WERI-Rb-1 (cell line): ENCODE data around the gene TLR4.

Source experiments
- DNase-seq: peaks from one replicate; pipeline ENCODE4 v3.0.0-alpha.2; 2020
- H3K27ac ChIP-seq: fragments of 250-450 bp; sonication (Bioruptor Pico); 2 replicates; pipeline ENCODE4 v1.5.1; 2020; ENCODE audit warnings: mild to moderate bottlenecking, moderate library complexity
- H3K27me3 ChIP-seq: fragments of 250-450 bp; sonication (Bioruptor Pico); 2 replicates; pipeline ENCODE4 v1.5.1; 2021; ENCODE audit warnings: mild to moderate bottlenecking, low read depth, moderate library complexity; ENCODE audit not compliant: insufficient read depth, severe bottlenecking
- H3K36me3 ChIP-seq: fragments of 250-450 bp; sonication (Bioruptor Pico); 2 replicates; pipeline ENCODE4 v1.5.1; 2020; ENCODE audit warnings: mild to moderate bottlenecking, moderate library complexity
- H3K4me3 ChIP-seq: 2 replicates; pipeline ENCODE4 v1.5.1; 2011; ENCODE audit warnings: low read depth, mild to moderate bottlenecking, control low read depth, low read length
- H3K9me3 ChIP-seq: fragments of 250-450 bp; sonication (Bioruptor Pico); 2 replicates; pipeline ENCODE4 v1.5.1; 2021; ENCODE audit warnings: mild to moderate bottlenecking, moderate library complexity; ENCODE audit not compliant: severe bottlenecking
- CTCF ChIP-seq: IDR thresholded peaks from 2 replicates; pipeline ENCODE4 v1.5.1; 2011; ENCODE audit warnings: low read depth, mild to moderate bottlenecking, control low read depth, inconsistent platforms, low read length

TLR4 gene

GRCh38 chr9:117671468-117671867, 32.7 kb upstream of the TLR4 start:
- H3K27ac ChIP-seq: no peak overlapping the region
- H3K27me3 ChIP-seq: no peaks in the 10 kb centered on the region
- TF ChIP-seq CTCF: no peak
- no peak for DNase-seq
- no peaks in the 10 kb centered on the region for H3K9me3 ChIP-seq
- no peak overlapping the region for H3K4me3 ChIP-seq
- no peaks in the 10 kb centered on the region for H3K36me3 ChIP-seq

- no peak for DNase-seq
- H3K27me3 ChIP-seq: no peaks in the 10 kb centered on the region
- no peak for TF ChIP-seq CTCF
- H3K4me3 ChIP-seq: no peak overlapping the region
- no peak overlapping the region for H3K27ac ChIP-seq
- no peaks in the 10 kb centered on the region for H3K9me3 ChIP-seq
- H3K36me3 ChIP-seq: no peaks in the 10 kb centered on the region
Observed at GRCh38 chr9:117672369-117672768, 31.8 kb upstream of the TLR4 start.

- no peak overlapping the region for H3K27ac ChIP-seq
- H3K4me3 ChIP-seq: no peak overlapping the region
- H3K36me3 ChIP-seq: no peaks in the 10 kb centered on the region
- DNase-seq: no peak
- no peaks in the 10 kb centered on the region for H3K27me3 ChIP-seq
- H3K9me3 ChIP-seq: no peaks in the 10 kb centered on the region
- no peak for TF ChIP-seq CTCF
Observed at GRCh38 chr9:117677572-117677971, 26.6 kb upstream of the TLR4 start.

GRCh38 chr9:117678871-117679270, 25.3 kb upstream of the TLR4 start:
- Histone ChIP-seq H3K27ac (no peak overlapping the region), H3K36me3 (no peaks in the 10 kb centered on the region), H3K4me3 (no peak overlapping the region), H3K27me3 (no peaks in the 10 kb centered on the region), H3K9me3 (no peaks in the 10 kb centered on the region)
- no peak for DNase-seq
- no peak for TF ChIP-seq CTCF

GRCh38 chr9:117679416-117679815, 24.8 kb upstream of the TLR4 start:
- no peak overlapping the region for H3K27ac ChIP-seq
- no peak overlapping the region for H3K4me3 ChIP-seq
- TF ChIP-seq CTCF: no peak
- no peaks in the 10 kb centered on the region for H3K27me3 ChIP-seq
- no peaks in the 10 kb centered on the region for H3K36me3 ChIP-seq
- H3K9me3 ChIP-seq: no peaks in the 10 kb centered on the region
- DNase-seq: no peak

GRCh38 chr9:117681888-117682287, 22.3 kb upstream of the TLR4 start:
- H3K27me3 ChIP-seq: no peaks in the 10 kb centered on the region
- no peak for TF ChIP-seq CTCF
- no peak for DNase-seq
- no peaks in the 10 kb centered on the region for H3K36me3 ChIP-seq
- no peaks in the 10 kb centered on the region for H3K9me3 ChIP-seq
- H3K27ac ChIP-seq: no peak overlapping the region
- H3K4me3 ChIP-seq: no peak overlapping the region
